ENCODE results near the gene THSD7A.

GRCh38 chr7:11548532-11548931 lies 283.5 kb downstream of the THSD7A start:
- no peak for TF ChIP-seq EZH2 (IDR thresholded peaks at IDR 0.05)
- no peak for TF ChIP-seq POLR2AphosphoS5 (IDR thresholded peaks at IDR 0.05; ENCODE audit: borderline replicate concordance, low read depth, low read length)

All from SK-N-MC (cell line).